ENCODE measurements around the gene SLC6A4. TPM values are rescaled to one million over a fixed set of nuclear protein-coding genes. Genes with fewer than 3 reads are reported as not detected.

SLC6A4 gene
- total RNA-seq, 1 experiment from 2014 or later = not detected

DNA sequence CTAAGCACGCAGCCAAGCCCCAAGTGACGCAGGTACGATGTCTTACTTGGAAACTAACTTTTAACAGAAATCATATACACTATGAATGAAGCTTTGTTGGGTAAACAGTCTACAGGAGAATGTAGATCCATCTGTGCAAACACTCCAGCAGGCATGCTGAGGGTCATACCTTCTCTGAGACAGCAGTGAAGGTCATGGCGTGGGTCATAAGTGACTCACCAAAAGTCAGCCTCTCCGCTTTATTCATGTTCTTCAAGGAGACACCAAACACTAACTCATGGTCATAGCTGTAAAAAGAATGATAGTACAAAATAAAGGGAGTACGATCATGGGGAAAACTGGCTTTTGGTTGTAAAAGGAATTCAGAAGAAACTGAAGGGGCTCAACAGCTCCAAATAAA, 35.6 kb upstream of the SLC6A4 start:
- Histone ChIP-seq H3K27ac (ENCODE audit: low read depth, low read length, poor library complexity, severe bottlenecking) (no peak overlapping the region), H3K9me3 (ENCODE audit: low read depth, low read length, poor library complexity, severe bottlenecking) (no peaks in the 10 kb centered on the region), H3K27me3 (replicated peaks; ENCODE audit: insufficient read depth, low read depth, low read length, poor library complexity) (no peaks in the 10 kb centered on the region), H3K4me3 (ENCODE audit: low read depth, low read length, poor library complexity, severe bottlenecking) (no peak overlapping the region), H3K4me1 (ENCODE audit: insufficient read depth, low read length, poor library complexity, severe bottlenecking) (peaks cover 7% of the 10 kb centered on the region), H3K36me3 (ENCODE audit: insufficient read depth, low read length, poor library complexity, severe bottlenecking) (peaks cover 58% of the 10 kb centered on the region)
- intact Hi-C loops (cut with micrococcal nuclease; ENCODE audit: unreplicated experiment) = no loop called here
- no peak for DNase-seq (ENCODE audit: low spot score)
- ChIA-PET CTCF (no interaction called here), POLR2A (ENCODE audit: low non-redundant PET) (no interaction called here)
- no peak for TF ChIP-seq EZH2 (IDR thresholded peaks at IDR 0.05; ENCODE audit: borderline replicate concordance, low read depth, low read length, poor library complexity, severe bottlenecking)
- TF ChIP-seq, protein P1, sequence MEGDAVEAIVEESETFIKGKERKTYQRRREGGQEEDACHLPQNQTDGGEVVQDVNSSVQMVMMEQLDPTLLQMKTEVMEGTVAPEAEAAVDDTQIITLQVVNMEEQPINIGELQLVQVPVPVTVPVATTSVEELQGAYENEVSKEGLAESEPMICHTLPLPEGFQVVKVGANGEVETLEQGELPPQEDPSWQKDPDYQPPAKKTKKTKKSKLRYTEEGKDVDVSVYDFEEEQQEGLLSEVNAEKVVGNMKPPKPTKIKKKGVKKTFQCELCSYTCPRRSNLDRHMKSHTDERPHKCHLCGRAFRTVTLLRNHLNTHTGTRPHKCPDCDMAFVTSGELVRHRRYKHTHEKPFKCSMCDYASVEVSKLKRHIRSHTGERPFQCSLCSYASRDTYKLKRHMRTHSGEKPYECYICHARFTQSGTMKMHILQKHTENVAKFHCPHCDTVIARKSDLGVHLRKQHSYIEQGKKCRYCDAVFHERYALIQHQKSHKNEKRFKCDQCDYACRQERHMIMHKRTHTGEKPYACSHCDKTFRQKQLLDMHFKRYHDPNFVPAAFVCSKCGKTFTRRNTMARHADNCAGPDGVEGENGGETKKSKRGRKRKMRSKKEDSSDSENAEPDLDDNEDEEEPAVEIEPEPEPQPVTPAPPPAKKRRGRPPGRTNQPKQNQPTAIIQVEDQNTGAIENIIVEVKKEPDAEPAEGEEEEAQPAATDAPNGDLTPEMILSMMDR (conservative IDR thresholded peaks at IDR 0.05; ENCODE audit: low read depth, low read length) = no peak
- BruUV-seq (replicated peaks) = no TSS peak

DNA sequence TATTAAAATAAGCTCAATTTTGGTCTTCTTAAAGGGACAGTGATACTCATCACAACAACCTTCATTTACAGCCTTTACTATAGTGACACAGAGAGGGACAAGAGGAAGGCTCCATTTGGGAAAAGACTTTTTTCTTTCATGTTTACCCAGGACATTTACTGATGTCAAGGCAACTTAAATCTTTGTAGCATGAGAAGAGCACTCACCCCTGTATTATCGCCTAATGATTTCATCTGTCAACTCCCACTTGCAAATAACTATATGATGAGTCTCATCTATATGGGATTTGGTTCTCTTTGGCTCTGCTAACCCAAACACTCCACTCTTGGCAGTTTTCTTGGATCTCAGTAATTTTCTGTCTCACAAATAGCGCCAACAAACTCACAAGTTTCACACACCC, 32.1 kb upstream of the SLC6A4 start:
- ChIA-PET POLR2A (ENCODE audit: low non-redundant PET) (no interaction called here), CTCF (no interaction called here)
- no peaks in the 10 kb centered on the region for H3K9me3 ChIP-seq (ENCODE audit: low read depth, low read length, poor library complexity, severe bottlenecking)
- intact Hi-C loops (cut with micrococcal nuclease; ENCODE audit: unreplicated experiment) = no loop called here
- H3K36me3 ChIP-seq (ENCODE audit: insufficient read depth, low read length, poor library complexity, severe bottlenecking) = peaks cover 58% of the 10 kb centered on the region
- no peak overlapping the region for H3K4me3 ChIP-seq (ENCODE audit: low read depth, low read length, poor library complexity, severe bottlenecking)
- no peaks in the 10 kb centered on the region for H3K27me3 ChIP-seq (replicated peaks; ENCODE audit: insufficient read depth, low read depth, low read length, poor library complexity)
- H3K27ac ChIP-seq (ENCODE audit: low read depth, low read length, poor library complexity, severe bottlenecking) = no peak overlapping the region
- no TSS peak for BruUV-seq (replicated peaks)
- no peak for DNase-seq (ENCODE audit: low spot score)
- TF ChIP-seq, protein P1 (conservative IDR thresholded peaks at IDR 0.05; ENCODE audit: low read depth, low read length) = no peak
- TF ChIP-seq EZH2 (IDR thresholded peaks at IDR 0.05; ENCODE audit: borderline replicate concordance, low read depth, low read length, poor library complexity, severe bottlenecking) = no peak
- H3K4me1 ChIP-seq (ENCODE audit: insufficient read depth, low read length, poor library complexity, severe bottlenecking) = no peaks in the 10 kb centered on the region

DNA sequence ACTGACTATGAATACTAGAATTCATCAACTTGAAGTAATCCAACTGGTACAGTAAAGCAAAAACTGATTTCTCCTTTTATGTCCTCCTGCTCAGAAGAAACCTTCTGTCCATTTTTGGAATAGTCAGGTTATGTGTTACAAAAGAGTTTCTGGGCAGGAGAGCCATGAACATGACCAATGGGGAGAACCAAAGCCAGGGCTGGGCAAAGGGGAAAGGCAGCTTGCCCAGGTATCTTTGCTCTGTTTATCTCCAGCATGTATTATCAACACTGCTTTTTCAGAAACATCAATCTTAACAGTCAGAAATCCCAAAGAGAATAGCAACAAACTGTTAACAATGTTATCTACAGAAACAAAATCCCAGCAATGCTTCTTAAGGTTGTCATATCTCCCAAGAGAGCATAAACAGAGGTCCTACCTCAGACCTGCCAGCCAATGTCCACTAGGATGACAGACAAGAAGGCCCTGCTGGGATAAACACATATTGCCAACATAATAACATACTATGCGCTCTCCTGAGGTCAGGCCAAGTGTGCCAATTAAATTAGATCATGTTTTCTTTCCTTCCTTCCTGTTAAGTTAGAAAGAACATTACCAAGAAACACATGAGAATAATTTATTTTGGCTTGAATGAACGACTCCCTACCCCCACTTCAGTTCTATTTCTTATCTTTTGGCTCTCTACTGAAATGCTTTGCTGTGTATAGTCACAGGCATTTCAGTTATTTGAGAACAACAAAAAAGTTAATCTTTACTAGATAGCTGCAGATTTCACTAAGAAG, 28.2 kb upstream of the SLC6A4 start:
- no peak overlapping the region for H3K4me3 ChIP-seq (ENCODE audit: low read depth, low read length, poor library complexity, severe bottlenecking)
- no peak for DNase-seq (ENCODE audit: low spot score)
- H3K36me3 ChIP-seq (ENCODE audit: insufficient read depth, low read length, poor library complexity, severe bottlenecking) = peaks cover 44% of the 10 kb centered on the region
- H3K27me3 ChIP-seq (replicated peaks; ENCODE audit: insufficient read depth, low read depth, low read length, poor library complexity) = no peaks in the 10 kb centered on the region
- intact Hi-C loops (cut with micrococcal nuclease; ENCODE audit: unreplicated experiment) = no loop called here
- ChIA-PET POLR2A (ENCODE audit: low non-redundant PET) (no interaction called here), CTCF (no interaction called here)
- no peaks in the 10 kb centered on the region for H3K4me1 ChIP-seq (ENCODE audit: insufficient read depth, low read length, poor library complexity, severe bottlenecking)
- BruUV-seq (replicated peaks) = no TSS peak
- TF ChIP-seq, protein P1 (conservative IDR thresholded peaks at IDR 0.05; ENCODE audit: low read depth, low read length) = no peak
- no peak for TF ChIP-seq EZH2 (IDR thresholded peaks at IDR 0.05; ENCODE audit: borderline replicate concordance, low read depth, low read length, poor library complexity, severe bottlenecking)
- H3K9me3 ChIP-seq (ENCODE audit: low read depth, low read length, poor library complexity, severe bottlenecking) = no peaks in the 10 kb centered on the region
- H3K27ac ChIP-seq (ENCODE audit: low read depth, low read length, poor library complexity, severe bottlenecking) = peak overlapping the region; percentile 35
